DMS53 treated with DMSO at 0.1 percent for 48 hours (cell line): ENCODE data around the gene RASGRF2.

Experiments
- DNase-seq: peaks from one replicate; lab custom pipeline; 2025; ENCODE audit not compliant: unreplicated experiment; lab: John Stamatoyannopoulos, UW

RASGRF2 gene

GRCh38 chr5:81194633-81195334 is 234.6 kb downstream of the RASGRF2 start:
- peak; percentile 71 for DNase-seq

DNA sequence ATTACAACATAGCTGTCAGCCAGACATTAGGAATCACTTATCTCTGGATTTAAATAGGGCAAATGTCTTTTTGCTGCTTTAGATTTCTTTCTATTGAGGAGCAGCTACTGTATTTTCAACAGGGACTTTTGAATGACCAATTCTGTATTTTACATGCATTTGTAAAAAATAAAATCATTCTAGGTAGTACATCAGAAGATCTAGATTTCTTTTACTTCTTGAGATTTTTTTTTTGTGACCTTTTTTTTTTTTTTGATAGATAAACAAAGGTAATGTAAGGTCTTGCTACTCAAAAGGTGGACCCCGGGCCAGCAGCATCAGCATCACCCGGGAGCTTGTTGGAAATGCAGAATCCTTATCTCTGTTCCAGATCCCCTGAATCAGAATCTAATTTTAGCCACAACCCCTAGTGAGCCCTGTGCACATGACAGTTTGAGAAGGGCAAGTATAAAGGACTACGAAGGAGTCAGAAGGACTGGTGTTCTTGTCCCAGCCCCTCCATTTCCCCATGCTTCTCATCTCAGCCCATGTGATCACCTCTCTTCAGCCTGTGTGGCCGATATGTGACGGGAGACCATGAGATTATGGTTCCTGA is 235.3 kb downstream of the RASGRF2 start:
- no peak for DNase-seq

DNA sequence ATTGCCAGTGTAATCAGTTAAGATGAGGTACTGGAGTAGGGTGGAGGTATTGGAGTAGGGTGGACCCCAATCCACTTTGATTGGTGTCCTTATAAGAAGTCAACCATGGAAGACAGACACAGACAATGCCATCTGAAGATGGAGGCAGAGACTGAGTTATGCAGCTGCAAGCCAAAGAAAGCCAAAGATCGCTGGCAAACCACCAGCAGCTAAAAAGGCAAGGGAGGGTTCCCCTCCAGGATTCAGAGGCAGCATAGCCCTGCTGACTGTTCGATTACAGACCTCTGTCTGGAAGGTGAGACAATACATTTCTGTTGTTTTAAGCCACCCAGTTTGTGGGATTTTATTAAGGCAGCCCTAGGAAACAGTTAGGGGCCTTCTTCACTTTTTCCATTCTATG is 242.5 kb downstream of the RASGRF2 start:
- no peak for DNase-seq

GRCh38 chr5:81203729-81204128 is 243.6 kb downstream of the RASGRF2 start:
- DNase-seq, result no peak

- no peak for DNase-seq
Observed at GRCh38 chr5:81204205-81204604, 244.0 kb downstream of the RASGRF2 start.

DNA sequence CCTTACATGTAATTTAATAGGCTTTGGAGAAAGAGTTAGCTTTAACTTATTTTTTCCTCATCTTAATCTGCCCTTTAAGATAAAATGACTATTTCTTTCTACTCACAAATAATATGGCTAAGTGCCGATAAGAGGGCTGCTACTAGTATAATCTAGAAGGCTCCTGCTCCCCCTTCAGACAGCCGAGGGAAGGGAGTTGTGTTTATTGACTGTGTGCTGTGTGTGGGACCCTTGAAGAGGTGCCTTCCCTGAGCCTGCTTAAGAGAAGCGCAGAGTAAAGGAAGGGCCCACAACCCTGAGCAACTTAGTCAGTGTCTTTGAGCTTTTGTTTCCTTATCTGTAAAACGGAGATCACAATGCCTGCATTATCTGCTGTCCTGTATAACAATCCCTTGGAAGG is 244.9 kb downstream of the RASGRF2 start:
- no peak for DNase-seq

GRCh38 chr5:81207009-81207408 is 246.8 kb downstream of the RASGRF2 start:
- no peak for DNase-seq

DNA sequence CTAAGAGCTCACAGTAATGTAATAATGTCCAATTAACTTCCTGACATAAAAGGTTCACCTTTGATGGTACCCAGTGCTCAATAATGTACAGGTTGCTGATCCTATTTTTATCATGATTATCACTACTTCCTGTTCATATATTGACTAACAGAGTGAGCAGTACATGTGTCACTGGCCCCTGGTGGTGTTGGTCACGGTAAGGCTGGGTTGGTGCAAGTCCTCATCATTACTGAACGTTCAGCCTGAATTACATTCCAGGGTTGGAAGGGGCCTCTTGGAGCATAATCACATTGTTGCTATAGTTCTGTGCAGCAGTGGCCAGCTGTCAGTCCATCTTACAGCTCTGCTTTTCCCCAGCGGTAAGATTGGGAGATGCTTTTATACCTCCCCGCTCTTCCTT is 248.7 kb downstream of the RASGRF2 start:
- no peak for DNase-seq

- DNase-seq, result no peak
Observed at GRCh38 chr5:81209386-81209785, 249.2 kb downstream of the RASGRF2 start.

DNA sequence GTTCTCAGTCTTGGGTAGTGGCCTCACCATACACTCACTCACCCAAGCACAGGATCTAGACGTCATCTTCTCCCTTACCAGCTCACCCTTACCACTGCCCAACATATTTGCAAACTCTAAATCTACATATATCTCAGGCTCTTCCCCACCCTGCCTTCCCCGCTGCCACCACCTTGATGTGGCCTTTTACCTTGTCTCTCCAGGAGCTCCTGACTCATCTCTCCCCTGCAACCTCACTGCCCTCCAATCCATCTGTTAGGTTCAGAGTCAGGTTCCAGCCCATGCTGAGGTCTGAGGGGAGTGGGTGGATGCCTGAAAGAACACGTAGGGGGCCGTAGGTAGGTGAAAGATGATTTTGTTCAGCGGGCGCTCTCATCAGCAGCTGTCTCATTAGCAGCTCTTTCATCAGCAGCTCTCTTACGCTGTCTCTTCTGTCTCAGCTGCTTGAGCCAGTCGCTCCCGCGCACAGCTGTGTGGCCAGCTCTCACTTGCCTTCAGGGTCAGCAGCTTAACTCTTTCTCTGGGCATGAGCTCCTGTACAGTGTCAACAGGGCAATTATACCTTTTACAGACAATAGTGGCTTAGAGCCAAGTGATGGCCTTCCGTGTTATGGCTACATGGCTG is 249.8 kb downstream of the RASGRF2 start:
- DNase-seq, result no peak

- peak; percentile 53 for DNase-seq
Observed at GRCh38 chr5:81212211-81212751, 252.1 kb downstream of the RASGRF2 start.

- no peak for DNase-seq
Observed at GRCh38 chr5:81213070-81213469, 252.9 kb downstream of the RASGRF2 start.

DNA sequence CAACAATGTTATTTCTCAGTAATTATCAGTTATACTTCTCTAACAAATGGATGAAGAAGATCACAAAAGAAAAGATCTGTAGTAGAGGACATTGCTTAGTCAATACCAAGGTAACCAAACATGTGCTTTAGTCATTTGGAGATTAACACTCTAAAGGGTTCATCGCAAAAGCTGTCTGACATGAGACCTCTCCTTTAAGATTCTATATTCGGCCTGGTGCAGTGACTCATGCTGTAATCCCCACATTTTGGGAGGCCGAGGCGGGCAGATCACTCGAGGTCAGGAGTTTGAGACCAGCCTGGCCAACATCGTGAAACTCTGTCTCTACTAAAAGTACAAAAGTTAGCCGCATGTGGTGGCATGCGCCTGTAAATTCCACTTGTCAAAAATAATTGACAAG is 254.7 kb downstream of the RASGRF2 start:
- DNase-seq, result no peak

- DNase-seq, result no peak
Observed at GRCh38 chr5:81216152-81216551, 256.0 kb downstream of the RASGRF2 start.

GRCh38 chr5:81219389-81219788 is 259.2 kb downstream of the RASGRF2 start:
- DNase-seq, result no peak

GRCh38 chr5:81222285-81222684 is 262.1 kb downstream of the RASGRF2 start:
- DNase-seq, result no peak

- DNase-seq, result no peak
Observed at GRCh38 chr5:81225463-81225862, 265.3 kb downstream of the RASGRF2 start.

- no peak for DNase-seq
Observed at GRCh38 chr5:81226286-81226685, 266.1 kb downstream of the RASGRF2 start.

GRCh38 chr5:81226949-81227348 is 266.8 kb downstream of the RASGRF2 start:
- DNase-seq, result no peak

DNA sequence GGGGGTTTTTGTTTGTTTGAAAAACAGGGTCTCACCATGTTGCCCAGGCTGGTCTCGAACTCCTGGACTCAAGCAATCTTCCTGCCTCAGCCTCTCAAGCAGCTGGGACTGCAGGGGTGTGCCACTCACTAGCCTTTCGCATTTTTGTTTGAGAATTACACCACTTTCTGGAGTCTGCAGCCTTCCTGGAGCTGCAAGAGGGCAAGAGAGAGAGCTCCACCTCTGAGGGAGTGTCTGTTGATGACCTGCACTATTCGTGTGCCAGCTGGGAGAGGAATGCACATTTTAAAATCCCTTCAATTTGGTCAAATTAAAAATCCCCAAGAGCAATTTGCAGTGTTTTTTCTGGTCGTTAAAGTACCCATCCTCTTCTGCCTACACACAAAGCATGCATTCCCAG is 267.9 kb downstream of the RASGRF2 start:
- no peak for DNase-seq

DNA sequence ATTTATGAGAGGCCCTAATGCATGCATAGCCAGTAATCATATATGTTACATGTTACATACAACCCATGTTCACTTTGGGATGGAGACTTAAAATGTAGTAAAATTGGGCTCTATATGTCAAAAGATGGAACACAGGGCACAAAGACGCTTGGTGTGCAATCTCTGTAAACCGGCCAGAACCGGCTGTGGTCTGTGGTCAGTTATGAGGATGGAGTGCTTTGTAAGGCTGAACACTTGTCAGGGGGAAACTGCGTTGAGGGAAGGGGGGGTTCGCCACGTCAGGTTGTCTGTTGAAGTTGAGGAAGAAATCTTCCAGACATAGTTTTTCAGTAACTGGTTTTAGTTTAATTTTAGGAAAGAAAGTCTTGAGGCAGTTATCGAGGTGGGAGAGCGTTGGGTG is 270.3 kb downstream of the RASGRF2 start:
- DNase-seq, result no peak

DNA sequence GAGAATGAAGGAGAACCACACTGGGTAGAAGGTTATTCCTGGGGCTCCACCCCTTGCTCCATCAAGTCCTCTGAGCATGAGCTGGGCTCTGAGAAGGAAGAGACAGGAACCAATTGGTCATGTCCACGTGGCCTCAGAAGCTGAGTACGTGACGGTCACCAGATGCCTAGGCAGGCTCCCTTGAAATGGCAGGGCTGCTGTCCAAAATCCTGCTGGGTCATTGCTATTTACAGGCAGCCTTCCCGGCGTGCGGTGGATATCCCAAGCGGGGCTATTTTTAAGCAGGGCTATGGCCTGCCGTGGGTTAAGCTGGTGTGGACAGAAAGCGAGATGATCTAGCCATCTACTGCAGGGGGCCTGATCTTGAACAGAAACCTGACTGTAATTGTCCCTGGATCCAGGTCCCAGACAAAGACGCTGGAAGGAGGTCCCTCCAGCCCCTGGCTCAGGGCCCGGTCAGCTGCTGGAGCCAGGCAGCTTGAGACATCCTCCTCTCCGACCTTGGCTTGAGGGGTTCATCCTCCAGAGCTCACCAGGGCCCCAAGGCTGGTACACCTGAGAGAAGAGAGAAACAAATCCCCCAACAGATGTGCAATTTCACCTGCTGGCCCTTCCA is 272.4 kb downstream of the RASGRF2 start:
- DNase-seq, result no peak
